GM12878 (cell line): ENCODE data around the gene PRM2. TPM values are rescaled to one million over a fixed set of nuclear protein-coding genes. Genes with fewer than 3 reads are reported as not detected.

Source experiments
- ATAC-seq: fragments of 200-7000 bp; cut with Tn5 transposase; 3 replicates; pipeline ENCODE4 v1.9.1; 2020; ENCODE audit warnings: mild to moderate bottlenecking, moderate library complexity
- BruUV-seq: library from RNA; stranded (reverse); fragments of 400-500 nt; replicated peaks from 2 replicates; lab custom pipeline; 2021; lab: Mats Ljungman, UMichigan
- CTCF ChIA-PET: fragments of 300-600 bp; sonication (Branson Sonifier 250); formaldehyde crosslinking; extraction: SDS; loops from one replicate; lab custom pipeline; 2021; ENCODE audit warnings: inconsistent platforms; lab: Yijun Ruan, JAX
- POLR2A ChIA-PET: fragments of 350-600 bp; formaldehyde crosslinking; extraction: SDS; loops from one replicate; lab custom pipeline; 2021; ENCODE audit warnings: inconsistent platforms; lab: Charles Lee
- RAD21 ChIA-PET: fragments of 300-600 bp; sonication (Branson Sonifier 250); formaldehyde crosslinking; loops from one replicate; lab custom pipeline; 2023; ENCODE audit warnings: antibody characterized with exemption; ENCODE audit not compliant: unreplicated experiment; lab: Charles Lee
- SMC1A ChIA-PET: fragments of 300-600 bp; sonication (Branson Sonifier 250); formaldehyde crosslinking; loops from one replicate; lab custom pipeline; 2023; ENCODE audit not compliant: unreplicated experiment, uncharacterized antibody; lab: Charles Lee
- DNase-seq: peaks from one replicate; pipeline ENCODE4 v3.0.0-alpha.2; 2011; ENCODE audit warnings: low read depth, low spot score
- FAIRE-seq: peaks from 3 replicates; lab custom pipeline; 2011; peaks lifted over from hg19 to GRCh38; lab: Jason Lieb, UNC
- H2AFZ ChIP-seq: 2 replicates; pipeline ENCODE4 v1.6.0; 2011; ENCODE audit warnings: low read depth, low read length, control low read depth; ENCODE audit not compliant: control insufficient read depth
- H3K27ac ChIP-seq: 2 replicates; pipeline ENCODE4 v1.5.1; 2011; ENCODE audit warnings: control low read depth; ENCODE audit not compliant: control insufficient read depth, insufficient read depth
- H3K27me3 ChIP-seq, 2 experiments: replicated peaks in 1 of 2; 2 replicates each; pipeline versions ENCODE4 v1.6.0 to v1.6.1; 2011; ENCODE audit warnings: low read length in 1 of 2; ENCODE audit not compliant: control insufficient read depth in 2 of 2, insufficient read depth in 2 of 2
- H3K36me3 ChIP-seq, 2 experiments: 2 replicates each; pipeline ENCODE4 v1.5.1; 2011; ENCODE audit warnings: low read length in 1 of 2; ENCODE audit not compliant: control insufficient read depth in 2 of 2, insufficient read depth in 2 of 2
- H3K4me1 ChIP-seq: 2 replicates; pipeline ENCODE4 v1.6.1; 2011; ENCODE audit warnings: mild to moderate bottlenecking, low read length, moderate library complexity, mixed read lengths; ENCODE audit not compliant: control insufficient read depth, insufficient read depth
- H3K4me2 ChIP-seq: 2 replicates; pipeline ENCODE4 v1.6.0; 2011; ENCODE audit warnings: control low read depth; ENCODE audit not compliant: control insufficient read depth, insufficient read depth
- H3K4me3 ChIP-seq: fragments of 200-600 bp; sonication (generic); 2 replicates; pipeline ENCODE4 v1.5.1; 2016
- H3K79me2 ChIP-seq: 2 replicates; pipeline ENCODE4 v1.6.0; 2011; ENCODE audit warnings: low read length; ENCODE audit not compliant: control insufficient read depth, insufficient read depth
- H3K9ac ChIP-seq: 2 replicates; pipeline ENCODE4 v1.8.0; 2011; ENCODE audit warnings: low read length, control low read depth, mixed read lengths; ENCODE audit not compliant: control insufficient read depth, insufficient read depth
- H3K9me3 ChIP-seq: replicated peaks from 3 replicates; pipeline ENCODE4 v1.5.1; 2011; ENCODE audit warnings: mild to moderate bottlenecking, low read length; ENCODE audit not compliant: control insufficient read depth, insufficient read depth
- H4K20me1 ChIP-seq: 2 replicates; pipeline ENCODE4 v1.6.0; 2011; ENCODE audit not compliant: control insufficient read depth, insufficient read depth
- POLR2AphosphoS2 ChIP-seq: IDR thresholded peaks from 2 replicates; pipeline ENCODE4 v1.6.1; 2011; ENCODE audit warnings: low read depth, mild to moderate bottlenecking, low read length, improper control_type of control experiment, moderate library complexity
- WGBS: methylation state at CpG from one replicate; pipeline ENCODE4 v1.1.6; 2016; ENCODE audit warnings: low lambda C conversion rate; ENCODE audit not compliant: insufficient replicate concordance, insufficient coverage; ENCODE audit errors: missing lambda C conversion rate; 5-methylcytosine and 5-hydroxymethylcytosine counted together
- in situ Hi-C: fragments of 300-500 bp; cut with MboI; formaldehyde crosslinking; loops from 9 replicates; pipeline ENCODE4 v1.14.3; 2018; ENCODE audit warnings: mixed read lengths
- intact Hi-C: fragments of 100-400 bp; cut with micrococcal nuclease; formaldehyde crosslinking; loops from one replicate; pipeline ENCODE4 v1.14.2; 2022; ENCODE audit not compliant: unreplicated experiment
- polyA plus RNA-seq, 11 experiments: library from polyadenylated mRNA; depleted of rRNA in 4 of 11; unstranded in 6 of 11; stranded (reverse) in 5 of 11; fragments of >200 nt; fragmentation: Nextera tagmentation in 4 of 11; fragmentation: Illumina TruSeq in 1 of 11; extraction: Ambion mirVana in 4 of 11; extraction: Trizol in 1 of 11; gene quantifications; 1 replicate in 1 of 11; 2 replicates in 10 of 11; pipeline versions ENCODE4 v1.2.1 to v1.2.3, GENCODE V29; 2011 to 2016; ENCODE audit warnings: inconsistent platforms in 2 of 11, missing spikeins in 2 of 11, low read depth in 1 of 11
- total RNA-seq, 4 experiments: library from RNA; depleted of rRNA in 3 of 4; stranded (reverse); fragments of >200 nt in 3 of 4; fragmentation: Illumina TruSeq in 1 of 4; extraction: Trizol in 1 of 4; gene quantifications; 2 replicates each; pipeline versions ENCODE4 v1.2.1 to v1.2.3, GENCODE V29; 2013 to 2021
- TF ChIP-seq, protein P1 (sequence below): fragments of 450-650 bp; IDR thresholded peaks from 2 replicates; pipeline ENCODE4 v1.6.1; 2016; ENCODE audit warnings: mild to moderate bottlenecking, moderate library complexity, borderline replicate concordance

Gene PRM2
- total and polyA plus RNA-seq, 10 of the 15 experiments (the other 5 are each of a cell fraction or from before 2014, with no cell fraction given) = not detected

DNA sequence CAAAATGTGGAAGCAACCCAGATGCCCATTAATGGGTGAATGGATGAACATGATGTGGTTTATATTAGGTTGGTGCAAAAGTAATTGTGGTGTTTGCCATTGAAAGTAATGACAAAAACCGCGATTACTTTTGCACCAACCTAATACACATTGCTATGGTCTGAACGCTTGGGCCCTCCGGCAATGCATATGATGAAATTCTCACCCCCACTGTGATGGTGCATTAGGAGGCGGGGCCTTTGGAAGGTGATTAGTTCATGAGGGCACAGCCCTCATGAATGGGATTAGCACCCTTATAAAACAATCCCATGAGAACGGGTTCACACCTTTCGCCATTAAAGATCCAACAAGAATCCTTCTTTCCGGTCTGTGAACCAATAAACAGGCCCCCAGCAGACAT, 30.1 kb upstream of the PRM2 start:
- CTCF ChIA-PET = no interaction called here
- H3K4me2 ChIP-seq = no peak overlapping the region
- WGBS = 96% methylated on average over 8 of the region's 8 CpGs
- no peak for TF ChIP-seq POLR2AphosphoS2
- TF ChIP-seq, protein P1, sequence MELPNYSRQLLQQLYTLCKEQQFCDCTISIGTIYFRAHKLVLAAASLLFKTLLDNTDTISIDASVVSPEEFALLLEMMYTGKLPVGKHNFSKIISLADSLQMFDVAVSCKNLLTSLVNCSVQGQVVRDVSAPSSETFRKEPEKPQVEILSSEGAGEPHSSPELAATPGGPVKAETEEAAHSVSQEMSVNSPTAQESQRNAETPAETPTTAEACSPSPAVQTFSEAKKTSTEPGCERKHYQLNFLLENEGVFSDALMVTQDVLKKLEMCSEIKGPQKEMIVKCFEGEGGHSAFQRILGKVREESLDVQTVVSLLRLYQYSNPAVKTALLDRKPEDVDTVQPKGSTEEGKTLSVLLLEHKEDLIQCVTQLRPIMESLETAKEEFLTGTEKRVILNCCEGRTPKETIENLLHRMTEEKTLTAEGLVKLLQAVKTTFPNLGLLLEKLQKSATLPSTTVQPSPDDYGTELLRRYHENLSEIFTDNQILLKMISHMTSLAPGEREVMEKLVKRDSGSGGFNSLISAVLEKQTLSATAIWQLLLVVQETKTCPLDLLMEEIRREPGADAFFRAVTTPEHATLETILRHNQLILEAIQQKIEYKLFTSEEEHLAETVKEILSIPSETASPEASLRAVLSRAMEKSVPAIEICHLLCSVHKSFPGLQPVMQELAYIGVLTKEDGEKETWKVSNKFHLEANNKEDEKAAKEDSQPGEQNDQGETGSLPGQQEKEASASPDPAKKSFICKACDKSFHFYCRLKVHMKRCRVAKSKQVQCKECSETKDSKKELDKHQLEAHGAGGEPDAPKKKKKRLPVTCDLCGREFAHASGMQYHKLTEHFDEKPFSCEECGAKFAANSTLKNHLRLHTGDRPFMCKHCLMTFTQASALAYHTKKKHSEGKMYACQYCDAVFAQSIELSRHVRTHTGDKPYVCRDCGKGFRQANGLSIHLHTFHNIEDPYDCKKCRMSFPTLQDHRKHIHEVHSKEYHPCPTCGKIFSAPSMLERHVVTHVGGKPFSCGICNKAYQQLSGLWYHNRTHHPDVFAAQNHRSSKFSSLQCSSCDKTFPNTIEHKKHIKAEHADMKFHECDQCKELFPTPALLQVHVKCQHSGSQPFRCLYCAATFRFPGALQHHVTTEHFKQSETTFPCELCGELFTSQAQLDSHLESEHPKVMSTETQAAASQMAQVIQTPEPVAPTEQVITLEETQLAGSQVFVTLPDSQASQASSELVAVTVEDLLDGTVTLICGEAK = peak; percentile 39; the same call in 1 of the 2 replicates
- H3K36me3 ChIP-seq = no peaks in the 10 kb centered on the region
- no peaks in the 10 kb centered on the region for H3K79me2 ChIP-seq
- peaks cover 62% of the 10 kb centered on the region for H3K4me1 ChIP-seq
- H3K4me3 ChIP-seq = no peak overlapping the region
- H3K9me3 ChIP-seq = peaks cover 2% of the 10 kb centered on the region; the same call in 2 of the 3 replicates
- intact Hi-C loops = no loop called here
- H2AFZ ChIP-seq = no peak overlapping the region
- no peak overlapping the region for H3K9ac ChIP-seq
- DNase-seq (no peak), FAIRE-seq (no peak), ATAC-seq (no peak)
- POLR2A ChIA-PET = no interaction called here
- no TSS peak for BruUV-seq
- H4K20me1 ChIP-seq = no peaks in the 10 kb centered on the region
- no peak overlapping the region for H3K27ac ChIP-seq
- RAD21 ChIA-PET = no interaction called here
- in situ Hi-C loops = loop anchor here (5.0 to 10.0 kb wide), 2 partner anchors 339 to 1002 kb away; no protein-coding TSS in a partner anchor
- H3K27me3 ChIP-seq = no peaks in the 10 kb centered on the region
- SMC1A ChIA-PET = no interaction called here
